Small intestine (tissue), 7 donors: ENCODE measurements around the gene EFHD2. TPM values are rescaled to one million over a fixed set of nuclear protein-coding genes. Genes with fewer than 3 reads are reported as not detected.

Experiments
- DNase-seq, 2 donors: peaks; one replicate each; pipeline versions ENCODE4 v3.0.0 to v3.0.0-alpha.2; 2013
- FAIRE-seq: peaks from 2 replicates; lab custom pipeline; 2012; peaks lifted over from hg19 to GRCh38; lab: Jason Lieb, UNC
- H3K27ac ChIP-seq, 3 donors: one replicate each; pipeline ENCODE4 v1.5.1; 2013; ENCODE audit warnings: low read length in 2 of 3, mild to moderate bottlenecking in 2 of 3, control low read depth in 1 of 3, inconsistent platforms in 1 of 3, low read depth in 1 of 3, moderate library complexity in 1 of 3
- H3K27me3 ChIP-seq, 3 donors: one replicate each; pipeline ENCODE4 v1.6.1; 2013; ENCODE audit warnings: low read length in 3 of 3, inconsistent platforms in 1 of 3; ENCODE audit not compliant: control insufficient read depth in 3 of 3, insufficient read depth in 3 of 3
- H3K36me3 ChIP-seq, 3 donors: one replicate each; pipeline ENCODE4 v1.6.1; 2013; ENCODE audit warnings: low read length in 3 of 3, inconsistent platforms in 1 of 3, low read depth in 1 of 3, mild to moderate bottlenecking in 1 of 3, moderate library complexity in 1 of 3; ENCODE audit not compliant: control insufficient read depth in 3 of 3, insufficient read depth in 2 of 3
- H3K4me1 ChIP-seq, 3 donors: one replicate each; pipeline ENCODE4 v1.6.1; 2013; ENCODE audit warnings: low read length in 2 of 3, inconsistent platforms in 1 of 3, low read depth in 1 of 3, mild to moderate bottlenecking in 1 of 3, moderate library complexity in 1 of 3; ENCODE audit not compliant: control insufficient read depth in 3 of 3, insufficient read depth in 2 of 3
- H3K4me3 ChIP-seq, 3 donors: one replicate each; pipeline ENCODE4 v1.5.1; 2013; ENCODE audit warnings: low read length in 3 of 3, control low read depth in 1 of 3, inconsistent platforms in 1 of 3, low read depth in 1 of 3, mild to moderate bottlenecking in 1 of 3, moderate library complexity in 1 of 3
- H3K9me3 ChIP-seq, 2 donors: one replicate each; pipeline ENCODE4 v1.6.1; 2013; ENCODE audit warnings: low read depth in 1 of 2, low read length in 1 of 2; ENCODE audit not compliant: control insufficient read depth in 2 of 2, insufficient read depth in 1 of 2
- WGBS, 3 donors: extraction: QIAGEN DNeasy Blood & Tissue Kit; methylation state at CpG; one replicate each; pipeline ENCODE4 v1.1.7; 2013; 5-methylcytosine and 5-hydroxymethylcytosine counted together
- polyA plus RNA-seq, 4 donors: library from polyadenylated mRNA; stranded (reverse) in 3 of 4; unstranded in 1 of 4; fragments of 200-250 nt in 3 of 4; fragments of 120-200 nt in 1 of 4; gene quantifications; one replicate each; pipeline versions ENCODE4 v1.2.1 to v1.2.3, GENCODE V29; 2013
- donor health status: healthy with polysubstance abuse.
- donor health status: control.
- donor health status: control.
- donor health status: Bipolar disorder and iron deficiency.
- donor health status: healthy.

The EFHD2 gene
- polyA plus RNA-seq, 4 donors: 61.1 to 149 (median 148) TPM

GRCh38 chr1:15405106-15405850, 4.4 kb upstream of the EFHD2 start:
- DNase-seq: no peak
- peaks cover 0 to 6% (median 0%) of the 10 kb centered on the region in 3 donors for H3K27me3 ChIP-seq
- 88 to 91% (median 90%) methylated on average over 9 of the region's 9 CpGs for WGBS, 3 donors
- no peaks in the 10 kb centered on the region for H3K36me3 ChIP-seq
- FAIRE-seq: no peak
- no peak overlapping the region for H3K27ac ChIP-seq
- peaks cover 0 to 3% of the 10 kb centered on the region in 2 donors for H3K9me3 ChIP-seq
- no peak overlapping the region for H3K4me3 ChIP-seq
- H3K4me1 ChIP-seq: peaks cover 0 to 5% (median 0%) of the 10 kb centered on the region in 3 donors

GRCh38 chr1:15406614-15407559, 2.8 kb upstream of the EFHD2 start:
- Histone ChIP-seq H3K27ac (peak overlapping the region in 1 of 3 donors; percentile 6), H3K4me1 (peaks cover 0 to 6% (median 0%) of the 10 kb centered on the region in 3 donors), H3K4me3 (no peak overlapping the region), H3K27me3 (peaks cover 0 to 6% (median 0%) of the 10 kb centered on the region in 3 donors), H3K9me3 (no peaks in the 10 kb centered on the region), H3K36me3 (peaks cover 0 to 3% (median 0%) of the 10 kb centered on the region in 3 donors)
- FAIRE-seq (no peak), DNase-seq (no peak)
- 58 to 67% (median 62%) methylated on average over 10 of the region's 11 CpGs for WGBS, 3 donors

GRCh38 chr1:15407580-15407979, 2.1 kb upstream of the EFHD2 start:
- DNase-seq (no peak), FAIRE-seq (no peak)
- H3K4me1 ChIP-seq: peaks cover 0 to 13% (median 0%) of the 10 kb centered on the region in 3 donors
- H3K9me3 ChIP-seq: no peaks in the 10 kb centered on the region
- peak overlapping the region in 1 of 3 donors; percentile 6 for H3K27ac ChIP-seq
- 79 to 86% (median 81%) methylated on average over 7 of the region's 7 CpGs for WGBS, 3 donors
- H3K4me3 ChIP-seq: no peak overlapping the region
- H3K27me3 ChIP-seq: peaks cover 0 to 6% (median 0%) of the 10 kb centered on the region in 3 donors
- peaks cover 0 to 9% (median 0%) of the 10 kb centered on the region in 3 donors for H3K36me3 ChIP-seq

GRCh38 chr1:15408890-15409387, 749 bp upstream of the EFHD2 start:
- Histone ChIP-seq H3K4me1 (peaks cover 0 to 17% (median 4%) of the 10 kb centered on the region in 3 donors), H3K27me3 (peaks cover 0 to 6% (median 0%) of the 10 kb centered on the region in 3 donors), H3K36me3 (peaks cover 0 to 23% (median 0%) of the 10 kb centered on the region in 3 donors), H3K4me3 (peak overlapping the region; percentile 61 to 97 (median 93)), H3K27ac (peak overlapping the region in 2 of 3 donors; percentile 19 to 53), H3K9me3 (no peaks in the 10 kb centered on the region)
- WGBS, 3 donors: 34 to 36% (median 35%) methylated on average over 14 of the region's 14 CpGs
- FAIRE-seq (no peak), DNase-seq (no peak)

- H3K9me3 ChIP-seq: no peaks in the 10 kb centered on the region
- peaks cover 0 to 6% (median 0%) of the 10 kb centered on the region in 3 donors for H3K27me3 ChIP-seq
- peaks cover 0 to 35% (median 0%) of the 10 kb centered on the region in 3 donors for H3K36me3 ChIP-seq
- H3K27ac ChIP-seq: peak overlapping the region; percentile 62 to 92 (median 90)
- WGBS, 3 donors: 0 to 1% (median 1%) methylated on average over 35 to 53 of the region's 53 CpGs
- no peak for FAIRE-seq
- no peak for DNase-seq
- peaks cover 0 to 17% (median 4%) of the 10 kb centered on the region in 3 donors for H3K4me1 ChIP-seq
- H3K4me3 ChIP-seq: peak overlapping the region; percentile 93 to 99 (median 97)
Observed at GRCh38 chr1:15410223-15410883, 665 bp downstream of the EFHD2 start.

- peaks cover 2 to 19% (median 4%) of the 10 kb centered on the region in 3 donors for H3K4me1 ChIP-seq
- H3K27me3 ChIP-seq: peaks cover 0 to 6% (median 0%) of the 10 kb centered on the region in 3 donors
- H3K27ac ChIP-seq: peak overlapping the region; percentile 62 to 92 (median 90)
- DNase-seq (no peak), FAIRE-seq (no peak)
- H3K9me3 ChIP-seq: no peaks in the 10 kb centered on the region
- peaks cover 0 to 39% (median 0%) of the 10 kb centered on the region in 3 donors for H3K36me3 ChIP-seq
- WGBS, 3 donors: 3 to 18% (median 8%) methylated on average over 10 to 11 of the region's 11 CpGs
- H3K4me3 ChIP-seq: peak overlapping the region; percentile 93 to 99 (median 97)
Observed at GRCh38 chr1:15410884-15411245, 1.2 kb downstream of the EFHD2 start.

- FAIRE-seq (no peak), DNase-seq (peak in 1 of 2 donors; percentile 49)
- Histone ChIP-seq H3K4me3 (peak overlapping the region; percentile 93 to 99 (median 97)), H3K27me3 (peaks cover 0 to 6% (median 0%) of the 10 kb centered on the region in 3 donors), H3K4me1 (peaks cover 6 to 27% (median 10%) of the 10 kb centered on the region in 3 donors), H3K27ac (peak overlapping the region; percentile 3 to 92 (median 90)), H3K9me3 (no peaks in the 10 kb centered on the region), H3K36me3 (peaks cover 0 to 47% (median 0%) of the 10 kb centered on the region in 3 donors)
- WGBS, 3 donors: 9 to 28% (median 12%) methylated on average over 12 of the region's 12 CpGs
Observed at GRCh38 chr1:15411593-15412137, 2.0 kb downstream of the EFHD2 start.
